ENCODE measurements around the gene ITPKA. TPM values are rescaled to one million over a fixed set of nuclear protein-coding genes. Genes with fewer than 3 reads are reported as not detected.

Gene ITPKA
- polyA plus RNA-seq, 3 donors, result 0.44 to 0.63 (median 0.47) TPM

DNA sequence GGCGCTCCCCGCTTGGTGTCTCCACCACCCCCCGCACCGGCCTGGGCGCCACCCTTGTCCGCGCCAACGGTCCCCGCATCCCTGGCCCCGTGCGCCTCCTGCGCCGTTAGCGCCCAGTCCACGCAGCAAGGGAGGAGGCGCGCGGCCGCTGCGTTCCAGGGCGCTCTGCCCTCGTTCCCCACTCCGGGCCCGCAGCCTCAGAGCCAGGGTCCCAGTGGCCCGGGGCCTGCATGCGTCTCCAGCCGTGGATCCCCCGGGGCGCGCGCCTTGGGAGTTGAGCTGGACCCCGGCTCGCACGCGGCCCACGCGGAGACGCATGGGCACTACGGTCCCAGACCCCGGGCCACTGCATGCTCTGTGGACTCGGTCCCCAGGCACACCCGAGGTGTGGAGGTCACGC is 7.4 kb upstream of the ITPKA start:
- no peak for DNase-seq (ENCODE audit: extremely low read depth in 1 of 11, low read depth in 9 of 11, low spot score in 4 of 11)

- DNase-seq (ENCODE audit: extremely low read depth in 1 of 11, low read depth in 9 of 11, low spot score in 4 of 11), result peak in 1 of 11 donors; percentile 41
These were observed 6.3 kb upstream of the ITPKA start for GRCh38 chr15:41487381-41487780.

- DNase-seq (ENCODE audit: extremely low read depth in 1 of 11, low read depth in 9 of 11, low spot score in 4 of 11), result no peak
These were observed 5.9 kb upstream of the ITPKA start for GRCh38 chr15:41487802-41488201.

DNA sequence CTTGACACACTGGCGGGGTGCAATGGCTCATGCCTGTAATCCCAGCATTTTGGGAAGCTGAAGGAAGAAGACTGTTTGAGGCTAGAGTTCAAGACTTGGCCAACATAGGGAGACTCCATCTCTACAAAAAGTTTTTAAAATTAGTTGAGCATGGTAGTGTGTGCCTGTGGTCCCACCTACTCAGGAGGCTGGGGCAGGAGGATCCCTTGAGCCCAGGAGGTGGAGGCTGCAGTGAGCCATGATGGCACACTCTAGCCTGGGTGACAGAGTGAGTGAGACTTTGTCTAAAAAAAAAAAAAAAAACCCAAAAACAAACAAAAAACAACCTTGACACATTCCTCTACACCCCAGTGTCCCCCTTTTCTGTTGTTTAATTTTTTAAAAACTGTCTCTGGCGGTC is 4.0 kb upstream of the ITPKA start:
- DNase-seq (ENCODE audit: extremely low read depth in 1 of 11, low read depth in 9 of 11, low spot score in 4 of 11), result no peak

GRCh38 chr15:41490355-41490754 is 3.3 kb upstream of the ITPKA start:
- no peak for DNase-seq (ENCODE audit: extremely low read depth in 1 of 11, low read depth in 9 of 11, low spot score in 4 of 11)

- no peak for DNase-seq (ENCODE audit: extremely low read depth in 1 of 11, low read depth in 9 of 11, low spot score in 4 of 11)
These were observed 1.8 kb upstream of the ITPKA start for GRCh38 chr15:41491889-41492288.

GRCh38 chr15:41492597-41493204 is 973 bp upstream of the ITPKA start:
- no peak for DNase-seq (ENCODE audit: extremely low read depth in 1 of 11, low read depth in 9 of 11, low spot score in 4 of 11)

- DNase-seq (ENCODE audit: extremely low read depth in 1 of 11, low read depth in 9 of 11, low spot score in 4 of 11), result no peak
These were observed 172 bp downstream of the ITPKA start for GRCh38 chr15:41493902-41494189.

GRCh38 chr15:41494190-41494921 is 682 bp downstream of the ITPKA start:
- no peak for DNase-seq (ENCODE audit: extremely low read depth in 1 of 11, low read depth in 9 of 11, low spot score in 4 of 11)

DNA sequence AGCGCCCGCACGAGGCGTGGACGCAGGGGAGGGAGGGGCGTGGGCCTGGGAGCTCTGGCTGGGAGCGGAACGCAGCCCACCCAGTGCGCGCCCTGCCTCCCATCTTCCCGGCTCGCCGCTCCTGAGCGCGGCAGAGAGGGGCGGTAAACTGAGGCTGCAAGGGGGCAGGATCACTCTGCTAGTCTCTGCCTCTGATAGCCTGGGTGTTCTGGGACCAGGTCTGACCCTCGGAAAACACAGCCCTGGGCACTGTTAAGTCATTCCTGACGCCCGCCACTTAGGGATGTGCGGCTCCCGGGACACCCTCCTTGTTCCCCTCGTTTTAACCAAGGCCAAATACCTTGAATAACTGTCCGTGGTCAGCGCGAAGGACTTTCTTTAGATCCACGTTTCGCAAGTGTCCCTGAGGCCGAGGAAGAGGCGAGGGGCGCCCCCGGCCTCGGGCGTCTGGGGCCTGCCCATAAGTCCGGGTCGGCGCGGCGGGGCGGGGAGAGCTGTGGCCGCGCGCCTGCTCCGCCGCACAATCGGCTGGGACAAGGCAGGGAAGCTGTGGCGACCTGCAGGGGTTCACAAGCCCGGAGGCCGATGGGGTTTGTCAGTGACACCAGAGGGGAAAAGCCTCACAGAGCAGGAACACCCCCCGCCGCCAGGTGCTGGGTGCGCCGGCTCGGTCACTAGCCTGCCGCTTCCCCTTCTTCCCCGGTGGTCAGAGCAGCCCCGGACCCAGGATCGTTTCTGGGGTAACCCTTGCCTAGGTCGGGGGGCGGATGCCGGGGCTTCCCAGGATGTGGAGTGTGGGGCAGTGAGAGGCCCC is 1.5 kb downstream of the ITPKA start:
- no peak for DNase-seq (ENCODE audit: extremely low read depth in 1 of 11, low read depth in 9 of 11, low spot score in 4 of 11)

DNA sequence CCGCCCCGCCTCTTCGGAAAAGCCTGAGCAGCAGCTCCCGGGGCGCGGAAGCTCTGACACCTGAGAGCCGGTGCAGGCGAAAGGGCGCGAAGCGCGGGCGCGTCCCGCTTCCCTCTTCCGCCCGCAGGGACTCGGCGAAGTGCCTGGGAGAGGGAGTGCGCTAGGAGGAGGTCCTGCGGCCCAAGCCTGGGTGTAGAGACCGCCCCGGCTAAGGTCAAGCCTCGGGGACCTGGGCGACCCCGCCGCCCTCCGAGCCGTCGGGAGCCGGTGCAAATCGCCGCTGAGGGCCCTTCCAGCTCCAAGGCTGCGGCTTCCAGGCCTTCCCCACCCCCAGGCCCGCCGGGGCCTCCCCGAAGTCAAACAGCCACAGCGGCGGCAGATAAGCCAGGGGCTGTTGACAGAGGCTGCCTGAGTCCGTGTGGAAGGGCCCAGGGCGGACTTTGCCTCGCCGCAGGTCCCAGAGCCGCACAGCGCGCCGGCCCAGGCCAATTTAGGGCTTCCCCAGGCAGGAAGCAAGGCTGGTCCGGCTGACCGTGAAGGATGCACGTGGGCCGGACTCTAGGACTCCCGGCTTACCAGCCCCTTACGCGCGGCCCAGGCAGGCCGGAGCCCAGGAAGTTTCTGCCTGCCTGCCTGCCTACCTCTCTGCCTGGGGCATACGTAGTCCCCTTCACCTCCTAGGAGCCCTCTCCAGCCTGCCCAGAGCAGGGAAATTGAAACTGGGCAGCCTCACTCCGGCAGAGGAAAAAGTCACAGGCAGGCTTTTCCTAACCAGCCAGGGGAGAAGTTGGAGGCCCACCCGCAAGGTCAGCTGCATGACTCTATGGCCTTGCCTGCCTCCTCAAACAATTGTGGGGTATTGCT is 2.3 kb downstream of the ITPKA start:
- no peak for DNase-seq (ENCODE audit: extremely low read depth in 1 of 11, low read depth in 9 of 11, low spot score in 4 of 11)

GRCh38 chr15:41498657-41499056 is 5.0 kb downstream of the ITPKA start:
- DNase-seq (ENCODE audit: extremely low read depth in 1 of 11, low read depth in 9 of 11, low spot score in 4 of 11), result no peak

- DNase-seq (ENCODE audit: extremely low read depth in 1 of 11, low read depth in 9 of 11, low spot score in 4 of 11), result no peak
These were observed 5.6 kb downstream of the ITPKA start for GRCh38 chr15:41499109-41499851.

- no peak for DNase-seq (ENCODE audit: extremely low read depth in 1 of 11, low read depth in 9 of 11, low spot score in 4 of 11)
These were observed 7.7 kb downstream of the ITPKA start for GRCh38 chr15:41501191-41501917.

- DNase-seq (ENCODE audit: extremely low read depth in 1 of 11, low read depth in 9 of 11, low spot score in 4 of 11), result no peak
These were observed 8.5 kb downstream of the ITPKA start for GRCh38 chr15:41501931-41502794.

- DNase-seq (ENCODE audit: extremely low read depth in 1 of 11, low read depth in 9 of 11, low spot score in 4 of 11), result no peak
These were observed 9.4 kb downstream of the ITPKA start for GRCh38 chr15:41502795-41503668.

Measured in renal cortex interstitium (tissue), 11 donors.